SK-N-SH treated with all-trans-retinoic acid at 6 μM for 48 hours (cell line): Measurements from ENCODE around the gene UGT2B17.
"Not testable (repeated sequence)": the region's sequence is repeated elsewhere in the genome, so short reads cannot be mapped to it uniquely, and the experiment has no call there.

ENCODE experiments used
- CREB5 ChIP-seq: fragments of 250-450 bp; sonication (Bioruptor Pico); IDR thresholded peaks from 2 replicates; pipeline ENCODE4 v1.5.1; 2020; ENCODE audit warnings: low read depth, mild to moderate bottlenecking, moderate library complexity
- GLIS3 ChIP-seq: fragments of 250-450 bp; sonication (Bioruptor Pico); IDR thresholded peaks from 2 replicates; pipeline ENCODE4 v1.5.0; 2020; ENCODE audit warnings: mild to moderate bottlenecking, moderate library complexity
- ISL1 ChIP-seq: fragments of 250-450 bp; sonication (Bioruptor Pico); IDR thresholded peaks from 2 replicates; pipeline ENCODE4 v2.1.2; 2022; ENCODE audit warnings: mild to moderate bottlenecking, moderate library complexity
- PATZ1 ChIP-seq: fragments of 250-450 bp; sonication (Bioruptor Pico); IDR thresholded peaks from 2 replicates; pipeline ENCODE4 v1.8.0; 2020; ENCODE audit warnings: mild to moderate bottlenecking, moderate library complexity, borderline replicate concordance
- PPARA ChIP-seq: fragments of 250-450 bp; sonication (Bioruptor Pico); IDR thresholded peaks from 2 replicates; pipeline ENCODE4 v1.5.0; 2020; ENCODE audit warnings: mild to moderate bottlenecking, borderline replicate concordance

GRCh38 chr4:68575636-68576035, 486 bp downstream of the UGT2B17 start:
- TF ChIP-seq CREB5; ISL1 (CRISPR knock-in tag); PPARA; GLIS3 (CRISPR knock-in tag); PATZ1: not testable (repeated sequence)
